ENCODE data around the gene POU3F1.
A peak's percentile ranks its signal among the peaks of the same experiment; 100 is the strongest.

The POU3F1 gene

GRCh38 chr1:38052750-38053415, 6.3 kb upstream of the POU3F1 start:
- no peak for DNase-seq
- TF ChIP-seq CTCF (IDR thresholded peaks at IDR 0.05; ENCODE audit: low read depth, low read length), result no peak

GRCh38 chr1:38051079-38051543, 4.5 kb upstream of the POU3F1 start:
- no peak overlapping the region for H3K4me3 ChIP-seq (ENCODE audit: low read depth, low read length)
- H3K9me3 ChIP-seq (ENCODE audit: severe bottlenecking), result no peaks in the 10 kb centered on the region
- TF ChIP-seq CTCF (IDR thresholded peaks at IDR 0.05; ENCODE audit: low read depth, low read length), result no peak
- no peak overlapping the region for H3K27ac ChIP-seq
- H3K27me3 ChIP-seq (ENCODE audit: insufficient read depth, low read depth, severe bottlenecking), result peaks cover 9% of the 10 kb centered on the region
- H3K36me3 ChIP-seq, result no peaks in the 10 kb centered on the region
- no peak for DNase-seq

More at GRCh38 chr1:38052750-38053415, 6.3 kb upstream of the POU3F1 start:
- Histone ChIP-seq H3K27ac (no peak overlapping the region), H3K27me3 (ENCODE audit: insufficient read depth, low read depth, severe bottlenecking) (peaks cover 3% of the 10 kb centered on the region), H3K36me3 (no peaks in the 10 kb centered on the region), H3K4me3 (ENCODE audit: low read depth, low read length) (no peak overlapping the region), H3K9me3 (ENCODE audit: severe bottlenecking) (no peaks in the 10 kb centered on the region)

- DNase-seq, result peak; percentile 72
- no peak for TF ChIP-seq CTCF (IDR thresholded peaks at IDR 0.05; ENCODE audit: low read depth, low read length)
- no peaks in the 10 kb centered on the region for H3K9me3 ChIP-seq (ENCODE audit: severe bottlenecking)
- H3K27ac ChIP-seq, result no peak overlapping the region
- H3K36me3 ChIP-seq, result no peaks in the 10 kb centered on the region
- peaks cover 12% of the 10 kb centered on the region for H3K27me3 ChIP-seq (ENCODE audit: insufficient read depth, low read depth, severe bottlenecking)
- H3K4me3 ChIP-seq (ENCODE audit: low read depth, low read length), result no peak overlapping the region
Measured at GRCh38 chr1:38050397-38051078, 3.9 kb upstream of the POU3F1 start.

GRCh38 chr1:38047603-38048141, 1.1 kb upstream of the POU3F1 start:
- no peaks in the 10 kb centered on the region for H3K36me3 ChIP-seq
- no peak overlapping the region for H3K27ac ChIP-seq
- H3K27me3 ChIP-seq (ENCODE audit: insufficient read depth, low read depth, severe bottlenecking), result peaks cover 34% of the 10 kb centered on the region
- H3K4me3 ChIP-seq (ENCODE audit: low read depth, low read length), result peak overlapping the region; percentile 47
- no peak for DNase-seq
- no peak for TF ChIP-seq CTCF (IDR thresholded peaks at IDR 0.05; ENCODE audit: low read depth, low read length)
- H3K9me3 ChIP-seq (ENCODE audit: severe bottlenecking), result no peaks in the 10 kb centered on the region

- H3K27ac ChIP-seq, result no peak overlapping the region
- TF ChIP-seq CTCF (IDR thresholded peaks at IDR 0.05; ENCODE audit: low read depth, low read length), result no peak
- H3K9me3 ChIP-seq (ENCODE audit: severe bottlenecking), result no peaks in the 10 kb centered on the region
- no peaks in the 10 kb centered on the region for H3K36me3 ChIP-seq
- DNase-seq, result peak; percentile 79
- peak overlapping the region; percentile 47 for H3K4me3 ChIP-seq (ENCODE audit: low read depth, low read length)
- peaks cover 34% of the 10 kb centered on the region for H3K27me3 ChIP-seq (ENCODE audit: insufficient read depth, low read depth, severe bottlenecking)
Measured at GRCh38 chr1:38046884-38047602, 450 bp upstream of the POU3F1 start.

Data from WERI-Rb-1 (cell line).